H54 (cell line): ENCODE data around the gene MRPL37.

Experiments
- DNase-seq: peaks from one replicate; pipeline ENCODE4 v3.0.0; 2011; ENCODE audit warnings: low spot score, mixed read lengths; ENCODE audit not compliant: insufficient read length
- FAIRE-seq: peaks from 3 replicates; lab custom pipeline; 2011; peaks lifted over from hg19 to GRCh38; lab: Jason Lieb, UNC
- POLR2A ChIP-seq: IDR thresholded peaks from 2 replicates; pipeline ENCODE4 v1.6.1; 2011; ENCODE audit warnings: low read depth, mild to moderate bottlenecking, low read length

MRPL37 gene

DNA sequence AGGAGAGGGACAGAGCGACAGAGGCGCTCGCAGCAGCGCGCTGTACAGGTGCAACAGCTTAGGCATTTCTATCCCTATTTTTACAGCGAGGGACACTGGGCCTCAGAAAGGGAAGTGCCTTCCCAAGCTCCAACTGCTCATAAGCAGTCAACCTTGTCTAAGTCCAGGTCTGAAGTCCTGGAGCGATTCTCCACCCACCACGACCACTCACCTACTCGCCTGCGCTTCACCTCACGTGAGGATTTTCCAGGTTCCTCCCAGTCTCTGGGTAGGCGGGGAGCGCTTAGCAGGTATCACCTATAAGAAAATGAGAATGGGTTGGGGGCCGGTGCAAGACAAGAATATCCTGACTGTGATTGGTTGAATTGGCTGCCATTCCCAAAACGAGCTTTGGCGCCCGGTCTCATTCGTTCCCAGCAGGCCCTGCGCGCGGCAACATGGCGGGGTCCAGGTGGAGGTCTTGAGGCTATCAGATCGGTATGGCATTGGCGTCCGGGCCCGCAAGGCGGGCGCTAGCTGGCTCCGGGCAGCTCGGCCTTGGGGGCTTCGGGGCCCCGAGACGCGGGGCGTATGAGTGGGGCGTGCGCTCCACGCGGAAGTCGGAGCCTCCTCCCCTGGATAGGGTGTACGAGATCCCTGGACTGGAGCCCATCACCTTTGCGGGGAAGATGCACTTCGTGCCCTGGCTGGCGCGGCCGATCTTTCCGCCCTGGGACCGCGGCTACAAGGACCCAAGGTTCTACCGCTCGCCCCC lies at the start of gene MRPL37, which contains the start of gene CYB5RL:
Gene MRPL37 (plus strand): TSS at position 403 of the 754 bp plus-strand sequence. CDS start 77 bp downstream, at position 480.
Gene CYB5RL (minus strand): TSS at position 266 of the 754 bp plus-strand sequence. CDS start 4,414 bp downstream, outside the sequence.
- peak; percentile 97 for DNase-seq
- FAIRE-seq: peak; percentile 73
- peak; percentile 48 for TF ChIP-seq POLR2A

- FAIRE-seq: no peak
- no peak for DNase-seq
- no peak for TF ChIP-seq POLR2A
Observed at GRCh38 chr1:54151013-54151412, 49.0 kb upstream of the MRPL37 start.

DNA sequence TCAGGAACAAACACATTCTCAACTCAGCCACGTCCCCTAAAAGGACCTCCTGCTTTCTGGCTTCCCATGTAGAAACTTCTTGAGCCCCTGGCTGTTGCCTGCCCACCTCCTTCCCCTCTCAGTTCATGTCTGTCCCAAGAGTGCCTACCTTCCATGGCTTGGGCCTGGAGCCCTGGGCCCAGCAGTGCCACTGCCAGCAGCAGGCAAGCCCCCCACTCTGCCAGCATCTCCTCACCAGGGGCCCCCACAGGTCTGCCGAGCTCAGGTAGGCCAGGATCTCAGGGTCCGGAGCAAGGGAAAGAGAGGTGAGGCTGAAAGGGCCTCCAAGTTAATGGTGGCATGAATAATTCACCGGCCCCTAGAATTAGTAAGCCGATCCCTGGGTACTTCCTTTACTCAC lies 47.3 kb upstream of the MRPL37 start, which contains the start of gene CDCP2:
Gene CDCP2 (minus strand): TSS at position 305 of the 400 bp plus-strand sequence. CDS start 78 bp downstream, at position 227.
- FAIRE-seq: no peak
- DNase-seq: no peak
- TF ChIP-seq POLR2A: no peak

- no peak for TF ChIP-seq POLR2A
- no peak for FAIRE-seq
- peak; percentile 49 for DNase-seq
Observed at GRCh38 chr1:54153535-54154439, 46.2 kb upstream of the MRPL37 start.

GRCh38 chr1:54156201-54156600 lies 43.8 kb upstream of the MRPL37 start:
- no peak for TF ChIP-seq POLR2A
- DNase-seq (no peak), FAIRE-seq (no peak)

DNA sequence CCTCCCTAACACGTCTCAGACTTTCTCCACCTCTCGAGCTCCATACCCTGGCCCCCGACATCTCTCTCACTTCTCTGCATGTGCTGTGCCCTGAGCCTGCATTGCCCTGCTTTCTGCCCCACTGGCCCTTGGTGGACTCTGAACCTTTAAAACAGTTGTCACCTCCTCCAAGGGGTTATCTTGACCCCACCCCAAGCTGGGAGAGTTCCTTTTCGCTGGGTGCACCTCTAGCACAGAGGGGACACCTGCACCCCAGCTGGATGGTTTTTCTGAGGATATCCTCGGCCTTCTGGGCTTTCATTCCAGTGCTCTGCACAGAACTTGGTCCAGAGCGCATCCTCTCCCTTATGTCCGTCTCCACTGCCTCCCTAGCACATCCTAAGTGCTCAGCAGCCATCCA lies 43.0 kb upstream of the MRPL37 start:
- FAIRE-seq (no peak), DNase-seq (no peak)
- TF ChIP-seq POLR2A: no peak

DNA sequence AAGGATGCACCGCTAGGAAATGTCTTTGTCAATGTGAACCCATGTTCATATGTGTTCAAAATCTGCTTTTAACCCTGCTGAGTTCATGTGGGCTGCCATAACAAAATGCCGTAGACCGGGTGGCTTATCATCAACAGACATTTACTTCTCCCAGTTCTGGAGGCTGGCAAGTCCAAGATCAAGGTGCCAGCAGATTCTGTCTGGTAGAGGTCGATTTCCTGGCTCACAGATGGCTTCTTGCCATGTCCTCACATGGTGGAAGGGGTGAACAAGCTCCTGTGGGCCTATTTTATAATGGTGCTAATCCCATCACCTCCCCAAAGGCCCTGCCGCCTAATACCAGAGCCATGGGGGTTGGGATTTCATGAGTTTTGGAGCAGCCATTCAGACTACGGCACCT lies 42.6 kb upstream of the MRPL37 start:
- FAIRE-seq (no peak), DNase-seq (no peak)
- TF ChIP-seq POLR2A: no peak

- peak; percentile 90 for DNase-seq
- TF ChIP-seq POLR2A: no peak
- peak; percentile 45 for FAIRE-seq
Observed at GRCh38 chr1:54158071-54158470, 41.9 kb upstream of the MRPL37 start.

DNA sequence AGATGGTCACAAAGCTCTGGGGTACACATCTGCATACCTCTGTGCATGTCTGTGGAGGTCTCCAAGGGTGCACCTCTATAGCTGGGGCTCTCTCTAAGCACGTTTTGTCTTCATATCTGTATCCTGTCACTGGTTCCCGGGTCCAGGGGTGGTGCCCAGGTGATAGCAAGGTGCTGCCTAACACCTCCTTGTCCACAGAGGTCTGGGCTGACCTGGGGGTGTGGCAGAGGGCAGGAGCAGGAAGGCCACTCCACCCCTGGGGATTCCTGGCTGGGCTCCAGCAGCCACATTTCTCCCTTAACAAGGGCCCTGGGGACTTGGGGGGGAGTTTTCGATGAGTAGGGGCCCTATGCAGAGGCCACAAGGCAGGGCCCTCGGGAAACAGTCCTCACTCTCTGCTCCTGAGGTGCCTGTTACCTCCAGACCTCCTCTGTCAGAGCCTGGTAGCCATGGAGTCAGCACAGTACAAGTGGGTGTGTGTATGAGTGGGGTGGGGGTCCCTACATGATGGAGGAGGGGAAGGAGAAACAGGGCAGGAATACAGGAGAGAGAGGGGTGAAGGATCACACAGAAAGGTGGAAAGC lies 40.1 kb upstream of the MRPL37 start:
- FAIRE-seq (no peak), DNase-seq (no peak)
- no peak for TF ChIP-seq POLR2A

DNA sequence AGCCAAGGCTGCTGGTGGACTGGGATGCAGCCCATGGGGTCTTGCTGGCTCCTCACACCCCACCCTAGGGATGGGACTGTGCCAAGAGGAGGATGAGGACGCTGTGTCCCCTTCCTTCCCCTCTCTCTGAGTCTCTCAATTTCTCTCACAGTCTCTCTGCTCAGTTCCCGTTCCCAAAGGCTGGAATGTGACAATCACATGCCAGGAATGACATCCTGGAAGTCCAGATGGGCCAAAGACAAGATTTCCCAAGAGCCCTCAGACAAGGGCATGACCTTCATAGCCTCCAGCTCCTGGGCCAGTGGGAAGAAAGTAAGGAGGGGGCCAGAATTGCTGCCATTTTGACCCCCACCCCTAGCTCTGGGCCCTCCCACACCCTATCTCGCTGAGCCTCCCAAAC lies 39.6 kb upstream of the MRPL37 start:
- FAIRE-seq (no peak), DNase-seq (no peak)
- no peak for TF ChIP-seq POLR2A

- no peak for FAIRE-seq
- TF ChIP-seq POLR2A: no peak
- DNase-seq: no peak
Observed at GRCh38 chr1:54161495-54162168, 38.3 kb upstream of the MRPL37 start.

- peak; percentile 49 for DNase-seq
- no peak for FAIRE-seq
Observed at GRCh38 chr1:54163051-54163450, 36.9 kb upstream of the MRPL37 start.

DNA sequence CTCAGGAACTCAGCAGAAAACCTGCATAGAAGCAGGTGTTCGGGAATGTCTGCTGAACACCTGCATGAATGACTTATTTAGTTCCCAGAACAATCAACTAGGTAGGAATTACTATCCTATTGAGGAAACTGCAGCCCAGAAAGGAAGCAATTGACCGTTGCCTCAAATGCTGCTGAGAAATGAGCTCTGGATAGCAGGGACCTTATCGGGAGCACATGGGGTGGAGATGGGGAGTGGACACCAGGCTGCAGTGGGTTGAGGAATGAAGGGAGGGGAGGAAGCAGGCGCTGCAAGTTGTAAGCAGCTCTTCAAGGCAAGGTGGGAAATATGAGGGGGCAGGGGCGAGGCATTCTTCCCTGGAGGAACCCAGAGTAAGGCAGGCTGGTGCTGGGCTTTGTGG lies 36.4 kb upstream of the MRPL37 start:
- no peak for FAIRE-seq
- no peak for TF ChIP-seq POLR2A
- no peak for DNase-seq

More at GRCh38 chr1:54163051-54163450, 36.9 kb upstream of the MRPL37 start:
- TF ChIP-seq POLR2A: no peak
